Gastroesophageal sphincter (tissue), 3 donors: ENCODE results near the gene SH3BP2.

Source experiments
- EP300 ChIP-seq: sonication (generic); formaldehyde crosslinking; IDR thresholded peaks from one replicate; pipeline ENCODE4 v1.6.1; 2017; ENCODE audit warnings: antibody characterized with exemption, mild to moderate bottlenecking
- POLR2A ChIP-seq, 2 donors: fragments of 450-650 bp; IDR thresholded peaks; one replicate each; pipeline ENCODE4 v1.6.1; 2017; ENCODE audit warnings: antibody characterized with exemption in 2 of 2, mild to moderate bottlenecking in 2 of 2, moderate library complexity in 1 of 2
- POLR2AphosphoS5 ChIP-seq: sonication (generic); formaldehyde crosslinking; IDR thresholded peaks from one replicate; pipeline ENCODE4 v1.6.1; 2017; ENCODE audit warnings: antibody characterized with exemption
- TF ChIP-seq, protein P1 (sequence below), 4 experiments: fragments of 200-600 bp in 2 of 4; fragments of 450-650 bp in 2 of 4; sonication (generic) in 1 of 4; IDR thresholded peaks; one replicate each; pipeline ENCODE4 v1.5.1; 2017 to 2019; ENCODE audit warnings: antibody characterized with exemption in 4 of 4, mild to moderate bottlenecking in 2 of 4, moderate library complexity in 2 of 4

DNA sequence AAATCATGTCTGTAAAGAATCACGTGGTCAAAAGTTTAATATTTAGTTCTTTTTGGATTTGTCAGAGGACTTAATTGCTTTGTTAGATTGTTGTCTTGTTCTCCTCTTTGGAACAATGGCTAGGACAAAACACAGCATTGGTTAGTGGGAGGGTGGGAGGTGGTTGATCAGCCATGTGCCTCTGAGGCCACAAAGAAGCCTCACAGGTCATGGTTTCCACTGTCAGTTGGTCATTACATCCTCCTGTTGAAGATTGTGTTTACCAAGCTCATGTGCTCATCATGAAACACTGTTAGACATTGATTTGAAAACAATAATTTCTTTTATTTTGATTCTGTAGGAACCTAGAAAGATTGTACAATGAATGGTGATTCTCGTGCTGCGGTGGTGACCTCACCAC is 82.7 kb downstream of the SH3BP2 start:
- TF ChIP-seq POLR2A (IDR thresholded peaks at IDR 0.05) (no peak), POLR2AphosphoS5 (no peak), EP300 (no peak)
- TF ChIP-seq, protein P1, sequence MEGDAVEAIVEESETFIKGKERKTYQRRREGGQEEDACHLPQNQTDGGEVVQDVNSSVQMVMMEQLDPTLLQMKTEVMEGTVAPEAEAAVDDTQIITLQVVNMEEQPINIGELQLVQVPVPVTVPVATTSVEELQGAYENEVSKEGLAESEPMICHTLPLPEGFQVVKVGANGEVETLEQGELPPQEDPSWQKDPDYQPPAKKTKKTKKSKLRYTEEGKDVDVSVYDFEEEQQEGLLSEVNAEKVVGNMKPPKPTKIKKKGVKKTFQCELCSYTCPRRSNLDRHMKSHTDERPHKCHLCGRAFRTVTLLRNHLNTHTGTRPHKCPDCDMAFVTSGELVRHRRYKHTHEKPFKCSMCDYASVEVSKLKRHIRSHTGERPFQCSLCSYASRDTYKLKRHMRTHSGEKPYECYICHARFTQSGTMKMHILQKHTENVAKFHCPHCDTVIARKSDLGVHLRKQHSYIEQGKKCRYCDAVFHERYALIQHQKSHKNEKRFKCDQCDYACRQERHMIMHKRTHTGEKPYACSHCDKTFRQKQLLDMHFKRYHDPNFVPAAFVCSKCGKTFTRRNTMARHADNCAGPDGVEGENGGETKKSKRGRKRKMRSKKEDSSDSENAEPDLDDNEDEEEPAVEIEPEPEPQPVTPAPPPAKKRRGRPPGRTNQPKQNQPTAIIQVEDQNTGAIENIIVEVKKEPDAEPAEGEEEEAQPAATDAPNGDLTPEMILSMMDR (IDR thresholded peaks at IDR 0.05): no peak
